Breast epithelium (tissue), 4 donors: ENCODE measurements around the gene ATP1B3. TPM values are rescaled to one million over a fixed set of nuclear protein-coding genes. Genes with fewer than 3 reads are reported as not detected.

Experiments used
- DNase-seq, 2 donors: peaks; one replicate each; pipeline ENCODE4 v3.0.0-alpha.2; 2019; ENCODE audit warnings: low spot score in 2 of 2
- H3K27ac ChIP-seq, 2 donors: fragments of 200-600 bp; sonication (generic) in 1 of 2; one replicate each; pipeline ENCODE4 v1.5.1; 2016 to 2019; ENCODE audit warnings: mild to moderate bottlenecking in 1 of 2
- H3K27me3 ChIP-seq, 2 donors: fragments of 200-600 bp; sonication (generic) in 1 of 2; one replicate each; pipeline versions ENCODE4 v1.5.1 to v1.6.0; 2017 to 2019; ENCODE audit warnings: control low read depth in 1 of 2, mild to moderate bottlenecking in 1 of 2
- H3K36me3 ChIP-seq: fragments of 200-600 bp; one replicate; pipeline ENCODE4 v1.5.1; 2019
- H3K4me1 ChIP-seq, 2 donors: fragments of 200-600 bp; sonication (generic); one replicate each; pipeline ENCODE4 v1.5.1; 2016 to 2019; ENCODE audit warnings: control low read depth in 1 of 2
- H3K4me3 ChIP-seq, 3 donors: fragments of 200-600 bp; sonication (generic); 1 replicate in 2 of 3; 2 replicates in 1 of 3; pipeline ENCODE4 v1.5.1; 2016 to 2019; ENCODE audit warnings: mild to moderate bottlenecking in 3 of 3, moderate library complexity in 2 of 3
- H3K9me3 ChIP-seq, 2 donors: fragments of 200-600 bp; sonication (generic) in 1 of 2; one replicate each; pipeline ENCODE4 v1.5.1; 2016 to 2019; ENCODE audit warnings: control low read depth in 1 of 2
- POLR2A ChIP-seq: fragments of 450-650 bp; IDR thresholded peaks from one replicate; pipeline ENCODE4 v1.6.1; 2016; ENCODE audit warnings: antibody characterized with exemption, mild to moderate bottlenecking, moderate library complexity
- POLR2AphosphoS5 ChIP-seq, 3 donors: sonication (generic); formaldehyde crosslinking; IDR thresholded peaks; one replicate each; pipeline ENCODE4 v1.6.1; 2017; ENCODE audit warnings: antibody characterized with exemption in 3 of 3
- intact Hi-C: fragments of 100-400 bp; cut with DNase I; formaldehyde crosslinking; loops from one replicate; pipeline ENCODE4 v1.15.1; 2023; ENCODE audit warnings: low total_unique reads
- total RNA-seq, 3 donors: library from RNA; depleted of rRNA; stranded (reverse); fragments of >200 nt; gene quantifications; one replicate each; pipeline ENCODE4 v1.1.0, GENCODE V29; 2016
- TF ChIP-seq, protein P1 (sequence below), 3 donors: fragments of 450-650 bp; IDR thresholded peaks; one replicate each; pipeline ENCODE4 v1.5.1; 2016 to 2017; ENCODE audit warnings: antibody characterized with exemption in 3 of 3, mild to moderate bottlenecking in 3 of 3, moderate library complexity in 3 of 3

The ATP1B3 gene
- total RNA-seq, 3 donors from 2014 or later: 47.2 to 88.8 (median 74.4) TPM

DNA sequence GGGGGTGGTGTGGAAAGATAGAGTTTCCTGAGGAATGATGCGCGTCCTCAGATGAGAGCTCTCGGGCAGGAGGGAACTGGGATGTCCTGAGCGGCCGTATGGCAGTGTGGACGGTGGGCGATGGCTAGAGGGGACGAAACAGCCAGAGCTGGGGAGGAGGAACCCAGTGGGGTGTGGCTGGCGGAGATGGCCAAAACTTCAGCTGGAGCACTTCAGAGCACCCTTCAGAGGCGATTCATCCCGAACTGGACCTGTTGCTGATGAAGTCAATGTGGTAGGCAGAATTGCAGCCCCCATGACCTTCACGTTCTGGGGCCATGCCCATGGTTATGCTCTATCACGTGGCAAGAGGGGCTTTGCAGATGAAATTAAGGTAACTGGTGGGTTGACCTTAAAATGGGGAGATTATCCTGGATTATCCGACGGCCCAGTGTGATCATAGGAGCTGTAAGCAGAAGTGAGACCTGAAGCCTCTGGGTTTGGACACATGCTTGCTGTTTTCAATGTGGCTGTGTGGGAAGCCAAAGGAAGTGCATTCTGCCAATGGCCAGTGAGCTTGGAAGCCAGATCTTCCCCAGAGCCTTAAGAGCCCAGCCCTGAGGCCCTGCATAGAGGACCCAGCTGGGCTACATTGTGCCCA, 52.3 kb downstream of the ATP1B3 start:
- TF ChIP-seq POLR2A: no peak
- TF ChIP-seq POLR2AphosphoS5 (IDR thresholded peaks at IDR 0.05): no peak
- TF ChIP-seq, protein P1, sequence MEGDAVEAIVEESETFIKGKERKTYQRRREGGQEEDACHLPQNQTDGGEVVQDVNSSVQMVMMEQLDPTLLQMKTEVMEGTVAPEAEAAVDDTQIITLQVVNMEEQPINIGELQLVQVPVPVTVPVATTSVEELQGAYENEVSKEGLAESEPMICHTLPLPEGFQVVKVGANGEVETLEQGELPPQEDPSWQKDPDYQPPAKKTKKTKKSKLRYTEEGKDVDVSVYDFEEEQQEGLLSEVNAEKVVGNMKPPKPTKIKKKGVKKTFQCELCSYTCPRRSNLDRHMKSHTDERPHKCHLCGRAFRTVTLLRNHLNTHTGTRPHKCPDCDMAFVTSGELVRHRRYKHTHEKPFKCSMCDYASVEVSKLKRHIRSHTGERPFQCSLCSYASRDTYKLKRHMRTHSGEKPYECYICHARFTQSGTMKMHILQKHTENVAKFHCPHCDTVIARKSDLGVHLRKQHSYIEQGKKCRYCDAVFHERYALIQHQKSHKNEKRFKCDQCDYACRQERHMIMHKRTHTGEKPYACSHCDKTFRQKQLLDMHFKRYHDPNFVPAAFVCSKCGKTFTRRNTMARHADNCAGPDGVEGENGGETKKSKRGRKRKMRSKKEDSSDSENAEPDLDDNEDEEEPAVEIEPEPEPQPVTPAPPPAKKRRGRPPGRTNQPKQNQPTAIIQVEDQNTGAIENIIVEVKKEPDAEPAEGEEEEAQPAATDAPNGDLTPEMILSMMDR (IDR thresholded peaks at IDR 0.05): no peak
- intact Hi-C loops: no loop called here
- Histone ChIP-seq H3K27me3 (no peaks in the 10 kb centered on the region), H3K4me3 (no peak overlapping the region), H3K36me3 (no peaks in the 10 kb centered on the region), H3K4me1 (no peaks in the 10 kb centered on the region), H3K9me3 (no peaks in the 10 kb centered on the region), H3K27ac (no peak overlapping the region)
- DNase-seq: no peak

DNA sequence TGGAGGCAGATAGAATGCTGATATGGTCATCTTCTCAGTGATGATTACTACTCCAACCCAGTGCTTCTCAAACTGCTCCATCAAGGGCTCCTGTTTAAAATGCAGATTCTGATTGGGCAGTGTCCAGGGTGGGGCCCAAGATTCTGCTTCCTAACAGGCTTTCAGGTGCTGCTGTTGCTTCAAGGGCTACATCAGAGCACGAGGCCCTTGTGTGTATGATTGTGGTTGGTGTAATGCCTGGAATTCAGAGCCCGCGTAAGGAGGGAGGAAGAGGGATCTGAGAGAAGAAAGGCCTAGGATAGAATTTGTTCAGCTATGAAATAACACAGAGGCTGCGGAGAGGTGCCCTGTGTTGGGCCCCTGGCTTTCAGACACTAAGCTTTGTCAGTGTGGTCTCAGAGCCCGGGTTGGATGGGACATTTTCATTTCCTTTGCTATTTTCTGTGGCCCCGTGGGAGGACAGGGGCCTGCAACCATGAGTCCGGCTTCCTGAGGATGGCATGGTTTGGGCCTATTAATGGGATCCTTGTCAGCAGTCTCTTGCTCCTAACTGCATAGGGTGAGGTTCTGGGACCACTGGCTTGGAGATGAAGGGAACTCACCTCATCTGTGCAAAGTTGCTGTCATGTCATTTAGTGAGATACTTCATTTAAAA, 53.0 kb downstream of the ATP1B3 start:
- DNase-seq: no peak
- H3K9me3 ChIP-seq: no peaks in the 10 kb centered on the region
- intact Hi-C loops: no loop called here
- H3K4me1 ChIP-seq: no peaks in the 10 kb centered on the region
- H3K4me3 ChIP-seq: no peak overlapping the region
- H3K27ac ChIP-seq: no peak overlapping the region
- no peaks in the 10 kb centered on the region for H3K27me3 ChIP-seq
- TF ChIP-seq POLR2AphosphoS5 (IDR thresholded peaks at IDR 0.05) (no peak), POLR2A (no peak)
- TF ChIP-seq, protein P1 (IDR thresholded peaks at IDR 0.05): no peak
- H3K36me3 ChIP-seq: no peaks in the 10 kb centered on the region

DNA sequence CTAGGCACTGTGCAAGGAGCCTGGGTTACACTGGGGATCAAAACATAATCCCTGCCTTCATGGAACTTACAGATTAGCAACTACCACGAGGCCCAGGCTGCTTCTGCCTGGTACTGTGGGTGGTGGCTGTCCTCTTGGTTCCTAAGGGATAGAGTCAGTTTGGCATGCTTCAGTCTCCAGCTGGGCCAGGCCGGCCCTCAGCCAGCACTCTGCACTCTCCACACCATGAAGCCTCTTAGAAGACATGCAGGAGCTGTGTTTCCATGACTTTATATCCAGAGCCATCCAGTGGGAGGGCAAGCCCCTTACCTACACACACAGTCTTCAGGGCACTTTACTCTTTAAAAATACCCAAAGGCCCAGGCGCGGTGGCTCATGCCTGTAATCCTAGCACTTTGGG, 54.4 kb downstream of the ATP1B3 start:
- Histone ChIP-seq H3K27me3 (no peaks in the 10 kb centered on the region), H3K4me3 (no peak overlapping the region), H3K9me3 (no peaks in the 10 kb centered on the region), H3K36me3 (no peaks in the 10 kb centered on the region), H3K4me1 (no peaks in the 10 kb centered on the region), H3K27ac (no peak overlapping the region)
- no peak for DNase-seq
- TF ChIP-seq, protein P1 (IDR thresholded peaks at IDR 0.05): no peak
- TF ChIP-seq POLR2A (no peak), POLR2AphosphoS5 (IDR thresholded peaks at IDR 0.05) (no peak)
- intact Hi-C loops: no loop called here

DNA sequence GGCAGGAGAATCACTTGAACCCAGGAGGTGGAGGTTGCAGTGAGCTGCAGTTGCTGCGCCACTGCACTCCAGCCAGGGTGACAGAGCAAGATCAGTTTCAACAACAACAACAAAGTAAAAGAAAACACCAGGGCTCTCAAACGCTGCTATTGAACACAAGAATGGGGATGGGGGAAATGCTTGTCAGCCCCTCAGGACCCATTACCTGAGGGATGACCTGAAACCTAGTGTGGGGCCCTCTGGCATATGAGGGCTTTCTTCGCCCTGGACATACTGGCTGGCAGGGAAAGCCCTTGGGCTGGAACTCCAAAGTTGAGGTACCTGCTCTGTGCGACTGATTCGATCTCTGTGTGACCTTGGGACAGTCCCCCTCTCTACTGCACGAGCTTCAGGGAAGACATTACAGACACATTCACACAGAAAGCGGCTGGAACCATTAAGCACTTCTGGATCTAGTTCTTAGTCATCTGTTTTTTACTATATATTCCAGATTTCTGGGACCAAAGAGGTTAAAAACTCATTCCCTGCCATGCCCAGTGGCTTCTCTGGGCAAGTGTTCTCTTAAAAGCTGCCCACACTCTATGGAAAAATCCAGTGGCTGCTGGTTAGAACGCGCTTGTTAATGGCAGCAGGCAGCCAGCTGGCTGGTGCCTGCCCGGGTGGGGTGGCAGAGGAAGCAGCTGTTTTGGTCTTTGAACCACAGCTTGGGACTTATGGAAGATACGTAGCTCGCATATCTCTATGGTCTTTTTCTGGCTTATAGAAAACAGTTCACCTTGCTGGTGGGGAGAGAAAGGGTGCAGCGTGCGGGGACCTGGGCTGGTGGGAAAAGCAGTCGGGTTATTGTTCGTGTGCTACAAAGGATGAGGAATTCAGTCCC, 57.2 kb downstream of the ATP1B3 start:
- Histone ChIP-seq H3K27ac (no peak overlapping the region), H3K27me3 (no peaks in the 10 kb centered on the region), H3K9me3 (no peaks in the 10 kb centered on the region), H3K4me3 (no peak overlapping the region), H3K4me1 (no peaks in the 10 kb centered on the region), H3K36me3 (no peaks in the 10 kb centered on the region)
- TF ChIP-seq POLR2A: no peak
- TF ChIP-seq, protein P1 (IDR thresholded peaks at IDR 0.05): no peak
- intact Hi-C loops: no loop called here
- DNase-seq: no peak

GRCh38 chr3:141934354-141934753, 57.9 kb downstream of the ATP1B3 start:
- no peak overlapping the region for H3K4me3 ChIP-seq
- TF ChIP-seq POLR2A (no peak), POLR2AphosphoS5 (IDR thresholded peaks at IDR 0.05) (no peak)
- TF ChIP-seq, protein P1 (IDR thresholded peaks at IDR 0.05): no peak
- H3K27me3 ChIP-seq: no peaks in the 10 kb centered on the region
- no peak overlapping the region for H3K27ac ChIP-seq
- no peak for DNase-seq
- no peaks in the 10 kb centered on the region for H3K4me1 ChIP-seq
- H3K36me3 ChIP-seq: no peaks in the 10 kb centered on the region
- no peaks in the 10 kb centered on the region for H3K9me3 ChIP-seq
- intact Hi-C loops: no loop called here
